Astrocyte (in vitro differentiated cells and primary cell): ENCODE results near the gene DIP2C.
"Not testable (repeated sequence)": the region's sequence is repeated elsewhere in the genome, so short reads cannot be mapped to it uniquely, and the experiment has no call there.

Source experiments
- EZH2 ChIP-seq: IDR thresholded peaks from 2 replicates; pipeline ENCODE4 v1.6.1; 2012; ENCODE audit warnings: mild to moderate bottlenecking, low read length, inconsistent platforms; ENCODE audit not compliant: insufficient read depth
- TF ChIP-seq, protein P1 (sequence below): IDR thresholded peaks from 2 replicates; pipeline ENCODE4 v1.5.1; 2011; ENCODE audit warnings: low read depth, mild to moderate bottlenecking, inconsistent platforms, low read length, moderate library complexity; ENCODE audit not compliant: insufficient read depth

DNA sequence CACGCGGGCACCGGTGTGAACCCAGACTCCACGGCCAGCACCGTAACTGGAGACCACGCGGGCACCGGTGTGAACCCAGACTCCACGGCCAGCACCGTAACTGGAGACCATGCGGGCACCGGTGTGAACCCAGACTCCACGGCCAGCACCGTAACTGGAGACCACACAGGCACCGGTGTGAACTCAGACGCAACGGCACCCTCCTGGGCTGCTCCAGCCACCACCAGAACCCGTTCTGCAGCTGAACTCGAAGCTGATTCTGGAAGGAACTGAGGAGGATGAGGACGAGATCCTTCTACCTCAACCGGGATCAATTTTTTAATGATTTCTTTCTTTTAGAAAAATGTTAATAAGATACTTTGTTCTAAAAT is 56.7 kb downstream of the DIP2C start:
- TF ChIP-seq, protein P1, sequence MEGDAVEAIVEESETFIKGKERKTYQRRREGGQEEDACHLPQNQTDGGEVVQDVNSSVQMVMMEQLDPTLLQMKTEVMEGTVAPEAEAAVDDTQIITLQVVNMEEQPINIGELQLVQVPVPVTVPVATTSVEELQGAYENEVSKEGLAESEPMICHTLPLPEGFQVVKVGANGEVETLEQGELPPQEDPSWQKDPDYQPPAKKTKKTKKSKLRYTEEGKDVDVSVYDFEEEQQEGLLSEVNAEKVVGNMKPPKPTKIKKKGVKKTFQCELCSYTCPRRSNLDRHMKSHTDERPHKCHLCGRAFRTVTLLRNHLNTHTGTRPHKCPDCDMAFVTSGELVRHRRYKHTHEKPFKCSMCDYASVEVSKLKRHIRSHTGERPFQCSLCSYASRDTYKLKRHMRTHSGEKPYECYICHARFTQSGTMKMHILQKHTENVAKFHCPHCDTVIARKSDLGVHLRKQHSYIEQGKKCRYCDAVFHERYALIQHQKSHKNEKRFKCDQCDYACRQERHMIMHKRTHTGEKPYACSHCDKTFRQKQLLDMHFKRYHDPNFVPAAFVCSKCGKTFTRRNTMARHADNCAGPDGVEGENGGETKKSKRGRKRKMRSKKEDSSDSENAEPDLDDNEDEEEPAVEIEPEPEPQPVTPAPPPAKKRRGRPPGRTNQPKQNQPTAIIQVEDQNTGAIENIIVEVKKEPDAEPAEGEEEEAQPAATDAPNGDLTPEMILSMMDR = not testable (repeated sequence)
- not testable (repeated sequence) for TF ChIP-seq EZH2
